GM12878 (cell line): Measurements from ENCODE around the gene EVA1A. TPM values are rescaled to one million over a fixed set of nuclear protein-coding genes. Genes with fewer than 3 reads are reported as not detected.
A peak's percentile ranks its signal among the peaks of the same experiment; 100 is the strongest.

Experiments used
- ATAC-seq: fragments of 200-7000 bp; cut with Tn5 transposase; 3 replicates; pipeline ENCODE4 v1.9.1; 2020; ENCODE audit warnings: mild to moderate bottlenecking, moderate library complexity
- BruUV-seq: library from RNA; stranded (reverse); fragments of 400-500 nt; replicated peaks from 2 replicates; lab custom pipeline; 2021; lab: Mats Ljungman, UMichigan
- CTCF ChIA-PET: fragments of 300-600 bp; sonication (Branson Sonifier 250); formaldehyde crosslinking; extraction: SDS; loops from one replicate; lab custom pipeline; 2021; ENCODE audit warnings: inconsistent platforms; lab: Yijun Ruan, JAX
- POLR2A ChIA-PET: fragments of 350-600 bp; formaldehyde crosslinking; extraction: SDS; loops from one replicate; lab custom pipeline; 2021; ENCODE audit warnings: inconsistent platforms; lab: Charles Lee
- RAD21 ChIA-PET: fragments of 300-600 bp; sonication (Branson Sonifier 250); formaldehyde crosslinking; loops from one replicate; lab custom pipeline; 2023; ENCODE audit warnings: antibody characterized with exemption; ENCODE audit not compliant: unreplicated experiment; lab: Charles Lee
- SMC1A ChIA-PET: fragments of 300-600 bp; sonication (Branson Sonifier 250); formaldehyde crosslinking; loops from one replicate; lab custom pipeline; 2023; ENCODE audit not compliant: unreplicated experiment, uncharacterized antibody; lab: Charles Lee
- DNase-seq: peaks from one replicate; pipeline ENCODE4 v3.0.0-alpha.2; 2011; ENCODE audit warnings: low read depth, low spot score
- FAIRE-seq: peaks from 3 replicates; lab custom pipeline; 2011; peaks lifted over from hg19 to GRCh38; lab: Jason Lieb, UNC
- H2AFZ ChIP-seq: 2 replicates; pipeline ENCODE4 v1.6.0; 2011; ENCODE audit warnings: low read depth, low read length, control low read depth; ENCODE audit not compliant: control insufficient read depth
- H3K27ac ChIP-seq: 2 replicates; pipeline ENCODE4 v1.5.1; 2011; ENCODE audit warnings: control low read depth; ENCODE audit not compliant: control insufficient read depth, insufficient read depth
- H3K27me3 ChIP-seq, 2 experiments: replicated peaks in 1 of 2; 2 replicates each; pipeline versions ENCODE4 v1.6.0 to v1.6.1; 2011; ENCODE audit warnings: low read length in 1 of 2; ENCODE audit not compliant: control insufficient read depth in 2 of 2, insufficient read depth in 2 of 2
- H3K36me3 ChIP-seq, 2 experiments: 2 replicates each; pipeline ENCODE4 v1.5.1; 2011; ENCODE audit warnings: low read length in 1 of 2; ENCODE audit not compliant: control insufficient read depth in 2 of 2, insufficient read depth in 2 of 2
- H3K4me1 ChIP-seq: 2 replicates; pipeline ENCODE4 v1.6.1; 2011; ENCODE audit warnings: mild to moderate bottlenecking, low read length, moderate library complexity, mixed read lengths; ENCODE audit not compliant: control insufficient read depth, insufficient read depth
- H3K4me2 ChIP-seq: 2 replicates; pipeline ENCODE4 v1.6.0; 2011; ENCODE audit warnings: control low read depth; ENCODE audit not compliant: control insufficient read depth, insufficient read depth
- H3K4me3 ChIP-seq: fragments of 200-600 bp; sonication (generic); 2 replicates; pipeline ENCODE4 v1.5.1; 2016
- H3K79me2 ChIP-seq: 2 replicates; pipeline ENCODE4 v1.6.0; 2011; ENCODE audit warnings: low read length; ENCODE audit not compliant: control insufficient read depth, insufficient read depth
- H3K9ac ChIP-seq: 2 replicates; pipeline ENCODE4 v1.8.0; 2011; ENCODE audit warnings: low read length, control low read depth, mixed read lengths; ENCODE audit not compliant: control insufficient read depth, insufficient read depth
- H3K9me3 ChIP-seq: replicated peaks from 3 replicates; pipeline ENCODE4 v1.5.1; 2011; ENCODE audit warnings: mild to moderate bottlenecking, low read length; ENCODE audit not compliant: control insufficient read depth, insufficient read depth
- H4K20me1 ChIP-seq: 2 replicates; pipeline ENCODE4 v1.6.0; 2011; ENCODE audit not compliant: control insufficient read depth, insufficient read depth
- CBX3 ChIP-seq: fragments of 200-600 bp; sonication (generic); IDR thresholded peaks from 2 replicates; pipeline ENCODE4 v1.6.1; 2016; ENCODE audit warnings: low read depth, borderline replicate concordance
- SPI1 ChIP-seq: IDR thresholded peaks from 2 replicates; pipeline ENCODE4 v1.6.1; 2011; ENCODE audit warnings: low read depth, mild to moderate bottlenecking, low read length, moderate library complexity, borderline replicate concordance; ENCODE audit not compliant: insufficient read depth
- ZBTB11 ChIP-seq: fragments of 450-650 bp; formaldehyde crosslinking; IDR thresholded peaks from 2 replicates; pipeline ENCODE4 v1.5.0; 2022; ENCODE audit warnings: mild to moderate bottlenecking, missing genetic modification characterization
- WGBS: methylation state at CpG from one replicate; pipeline ENCODE4 v1.1.6; 2016; ENCODE audit warnings: low lambda C conversion rate; ENCODE audit not compliant: insufficient replicate concordance, insufficient coverage; ENCODE audit errors: missing lambda C conversion rate; 5-methylcytosine and 5-hydroxymethylcytosine counted together
- in situ Hi-C: fragments of 300-500 bp; cut with MboI; formaldehyde crosslinking; loops from 9 replicates; pipeline ENCODE4 v1.14.3; 2018; ENCODE audit warnings: mixed read lengths
- intact Hi-C: fragments of 100-400 bp; cut with micrococcal nuclease; formaldehyde crosslinking; loops from one replicate; pipeline ENCODE4 v1.14.2; 2022; ENCODE audit not compliant: unreplicated experiment
- polyA plus RNA-seq, 11 experiments: library from polyadenylated mRNA; depleted of rRNA in 4 of 11; unstranded in 6 of 11; stranded (reverse) in 5 of 11; fragments of >200 nt; fragmentation: Nextera tagmentation in 4 of 11; fragmentation: Illumina TruSeq in 1 of 11; extraction: Ambion mirVana in 4 of 11; extraction: Trizol in 1 of 11; gene quantifications; 1 replicate in 1 of 11; 2 replicates in 10 of 11; pipeline versions ENCODE4 v1.2.1 to v1.2.3, GENCODE V29; 2011 to 2016; ENCODE audit warnings: inconsistent platforms in 2 of 11, missing spikeins in 2 of 11, low read depth in 1 of 11
- total RNA-seq, 4 experiments: library from RNA; depleted of rRNA in 3 of 4; stranded (reverse); fragments of >200 nt in 3 of 4; fragmentation: Illumina TruSeq in 1 of 4; extraction: Trizol in 1 of 4; gene quantifications; 2 replicates each; pipeline versions ENCODE4 v1.2.1 to v1.2.3, GENCODE V29; 2013 to 2021

EVA1A gene
- total and polyA plus RNA-seq, 10 of the 15 experiments (the other 5 are each of a cell fraction or from before 2014, with no cell fraction given), result 0.13 to 1.0 (median 0.34) TPM; not detected in 5

GRCh38 chr2:75604484-75604883 is 43.7 kb upstream of the EVA1A start:
- no peaks in the 10 kb centered on the region for H3K36me3 ChIP-seq
- no peak for TF ChIP-seq ZBTB11 (CRISPR knock-in tag)
- peak; percentile 41; the same call in 1 of the 2 replicates for TF ChIP-seq SPI1
- no peak for TF ChIP-seq CBX3
- H3K9me3 ChIP-seq, result no peaks in the 10 kb centered on the region
- no peaks in the 10 kb centered on the region; a peak in 1 of 4 replicates for H3K27me3 ChIP-seq
- intact Hi-C loops, result no loop called here
- POLR2A ChIA-PET, result interaction anchor here (1.3 kb wide), 1 partner anchor 116 kb away, joined by 3 read pairs; no protein-coding TSS in a partner anchor
- no peak overlapping the region for H3K9ac ChIP-seq
- H3K79me2 ChIP-seq, result no peaks in the 10 kb centered on the region
- H4K20me1 ChIP-seq, result no peaks in the 10 kb centered on the region
- DNase-seq, result no peak
- CTCF ChIA-PET, result interaction anchor here (0.6 to 2.4 kb wide), 6 partner anchors 24 to 686 kb away, joined by 3 to 6 read pairs (median 4); no protein-coding TSS in a partner anchor
- no peak overlapping the region for H2AFZ ChIP-seq
- RAD21 ChIA-PET, result interaction anchor here (1.4 to 3.1 kb wide), 2 partner anchors 138 to 199 kb away, joined by 5 to 19 read pairs; no protein-coding TSS in a partner anchor
- H3K4me3 ChIP-seq, result no peak overlapping the region
- 0 out of 2 replicates have a peak, but pooled peaks cover 2% of the 10 kb centered on the region for H3K4me1 ChIP-seq
- in situ Hi-C loops, result loop anchor here (10.0 kb wide), 1 partner anchor 910 kb away; no protein-coding TSS in a partner anchor
- FAIRE-seq, result no peak
- no peak overlapping the region for H3K4me2 ChIP-seq
- peak; percentile 38; the same call in 2 of the 3 replicates for ATAC-seq
- SMC1A ChIA-PET, result interaction anchor here (0.9 to 3.4 kb wide), 5 partner anchors 31 to 540 kb away, joined by 3 to 13 read pairs (median 3); no protein-coding TSS in a partner anchor
- BruUV-seq, result no TSS peak
- H3K27ac ChIP-seq, result no peak overlapping the region
- WGBS, result 12% methylated on average over 4 of the region's 4 CpGs
